GM19324 (cell line): ENCODE data around the gene COL26A1.
"Not testable (repeated sequence)": the region's sequence is repeated elsewhere in the genome, so short reads cannot be mapped to it uniquely, and the experiment has no call there.

Source experiments
- ATAC-seq: cut with Tn5 transposase; IDR thresholded peaks from one replicate; pipeline ENCODE4 v1.9.1; 2021; ENCODE audit warnings: mild to moderate bottlenecking, moderate library complexity; ENCODE audit not compliant: unreplicated experiment, low FRiP score

Gene COL26A1

DNA sequence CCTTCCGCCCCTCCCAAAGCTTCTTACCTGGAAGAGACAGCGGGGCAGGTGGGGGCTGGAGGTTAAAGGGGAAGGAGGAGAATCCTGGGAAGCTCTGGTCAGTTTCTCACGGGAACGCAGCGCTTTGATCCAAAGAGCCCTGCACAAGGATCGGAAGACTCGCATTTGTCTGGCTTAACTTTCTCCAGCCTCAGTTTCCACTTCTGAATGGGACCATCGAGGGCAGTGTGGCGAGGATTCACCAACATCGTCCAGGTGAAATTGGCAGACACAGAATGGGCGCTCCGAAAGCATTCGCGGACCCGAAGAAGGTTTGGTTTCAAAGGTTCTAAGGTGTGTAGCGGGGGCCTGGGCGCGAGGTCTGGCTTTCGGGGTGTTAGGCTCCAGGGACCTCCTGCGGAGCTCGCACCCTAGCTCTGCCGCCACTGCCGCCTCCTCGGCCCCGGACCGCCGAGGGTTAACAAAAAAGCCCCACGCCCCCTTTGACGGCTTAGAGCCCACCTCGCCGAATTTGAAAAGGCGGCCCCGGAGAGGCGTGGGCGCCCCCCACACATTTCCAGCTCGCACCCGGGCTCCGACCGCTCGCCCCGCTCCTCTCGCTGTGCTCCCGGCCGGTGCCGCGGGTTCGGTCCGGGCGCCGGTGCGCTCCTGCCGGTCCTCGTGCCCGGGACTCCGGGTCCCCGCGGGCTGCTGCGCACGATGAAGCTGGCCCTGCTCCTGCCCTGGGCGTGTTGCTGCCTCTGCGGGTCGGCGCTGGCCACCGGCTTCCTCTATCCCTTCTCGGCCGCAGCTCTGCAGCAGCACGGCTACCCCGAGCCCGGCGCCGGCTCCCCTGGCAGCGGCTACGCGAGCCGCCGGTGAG is at the start of gene COL26A1:
TSS of gene COL26A1 (plus strand) at position 542 of the 862 bp plus-strand sequence. CDS start at position 700, 158 bp downstream.
- no peak for ATAC-seq

DNA sequence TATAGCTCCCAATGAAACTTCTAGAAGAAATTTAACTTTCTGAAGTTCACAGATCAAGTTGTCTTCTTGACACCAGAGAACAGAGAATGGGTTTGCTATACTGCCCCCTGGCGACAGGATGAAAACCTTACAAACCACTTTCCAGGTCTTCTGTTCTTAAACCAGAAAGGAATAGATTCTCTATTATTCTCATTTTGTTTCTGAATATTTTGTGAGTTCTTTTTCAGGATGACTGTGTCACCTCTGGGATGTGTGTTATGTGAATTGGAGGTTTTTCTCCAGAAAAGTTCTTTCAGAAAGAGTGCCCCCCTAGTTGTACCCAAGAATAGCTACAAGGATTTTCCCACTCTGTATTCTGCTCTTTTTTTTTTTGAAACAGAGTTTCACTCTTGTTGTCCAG is 47.3 kb upstream of the COL26A1 start:
- ATAC-seq = no peak

DNA sequence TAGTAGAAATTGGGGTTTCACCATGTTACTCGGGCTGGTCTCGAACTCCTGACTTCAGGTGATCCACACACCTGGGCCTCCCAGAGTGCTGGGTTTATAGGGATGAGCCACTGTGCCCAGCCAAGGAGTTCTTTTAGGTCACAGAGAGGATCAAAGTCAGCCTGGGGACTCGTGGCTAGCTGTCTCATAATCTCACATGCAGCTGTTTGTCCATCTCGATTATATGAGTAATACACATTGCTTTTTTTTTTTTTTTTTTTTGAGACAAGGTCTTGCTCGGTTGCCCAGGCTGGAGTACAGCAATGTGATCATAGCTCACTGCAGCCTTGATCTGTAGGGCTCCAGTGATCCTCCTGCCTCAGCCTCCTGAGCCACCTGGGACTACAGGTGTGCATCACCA is 43.3 kb upstream of the COL26A1 start:
- no peak for ATAC-seq

DNA sequence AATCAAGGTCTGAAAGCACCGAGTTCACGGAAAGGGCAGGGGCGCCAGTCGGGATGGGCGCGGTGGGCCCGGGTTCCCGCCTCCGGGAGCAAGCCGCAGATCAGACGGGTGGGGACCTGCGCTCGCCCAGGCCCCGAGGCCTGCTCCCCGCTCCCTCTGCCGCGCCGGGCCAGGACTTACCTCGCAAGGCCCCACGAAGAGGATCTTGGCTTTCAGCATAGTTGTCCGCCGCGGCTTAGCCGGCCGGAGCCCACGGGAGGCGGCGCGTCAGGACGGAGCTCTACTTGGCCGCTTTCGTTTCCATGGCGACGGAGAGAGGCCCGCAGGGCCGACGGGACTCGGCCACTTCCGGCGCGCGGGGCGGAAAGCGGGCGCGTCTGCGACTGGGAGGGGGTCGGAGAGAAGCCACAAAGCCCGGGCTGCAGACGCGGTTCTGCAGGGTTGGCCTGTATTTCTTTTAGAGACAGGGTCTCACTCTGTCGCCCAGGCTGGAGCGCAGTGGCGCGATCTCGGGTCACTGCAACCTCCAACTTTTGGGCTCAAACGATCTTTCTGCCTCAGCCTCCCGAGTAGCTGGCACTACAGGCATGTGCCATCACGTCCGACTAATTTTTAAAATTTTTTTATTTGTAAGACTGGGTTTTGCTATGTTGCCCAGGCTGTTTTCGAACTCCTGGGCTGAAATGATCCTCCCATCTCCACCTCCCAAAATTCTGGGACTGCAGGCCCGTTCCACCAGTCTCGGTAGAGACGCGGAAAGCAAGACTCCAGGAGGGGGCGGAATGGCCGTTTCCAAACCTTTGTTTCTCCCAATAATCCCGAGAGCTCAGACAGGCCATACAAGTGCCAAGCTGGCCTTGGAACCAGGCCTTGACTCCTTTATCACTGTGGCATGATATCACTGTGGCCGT is 40.9 kb upstream of the COL26A1 start, which contains the start of gene IFT22:
TSS of gene IFT22 (minus strand) at position 322 of the 911 bp plus-strand sequence. CDS start at position 219, 103 bp downstream.
- peak; percentile 92 for ATAC-seq

DNA sequence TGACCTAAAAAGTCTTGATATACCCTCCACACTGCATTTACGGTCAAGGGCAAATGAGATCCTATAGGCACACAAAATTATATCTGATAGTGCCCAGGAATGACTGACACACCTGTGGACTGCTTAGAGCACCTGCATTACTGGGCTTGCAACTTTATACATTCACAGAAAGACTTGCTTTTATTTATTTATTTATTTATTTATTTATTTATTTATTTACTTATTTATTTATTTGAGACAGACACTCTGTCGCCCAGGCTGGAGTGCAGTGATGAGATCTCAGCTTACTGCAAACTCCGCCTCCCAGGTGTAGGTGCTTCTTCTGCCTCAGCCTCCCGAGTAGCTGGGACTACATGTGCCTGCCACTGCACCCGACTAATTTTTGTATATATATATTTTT is 34.5 kb upstream of the COL26A1 start:
- ATAC-seq = no peak

DNA sequence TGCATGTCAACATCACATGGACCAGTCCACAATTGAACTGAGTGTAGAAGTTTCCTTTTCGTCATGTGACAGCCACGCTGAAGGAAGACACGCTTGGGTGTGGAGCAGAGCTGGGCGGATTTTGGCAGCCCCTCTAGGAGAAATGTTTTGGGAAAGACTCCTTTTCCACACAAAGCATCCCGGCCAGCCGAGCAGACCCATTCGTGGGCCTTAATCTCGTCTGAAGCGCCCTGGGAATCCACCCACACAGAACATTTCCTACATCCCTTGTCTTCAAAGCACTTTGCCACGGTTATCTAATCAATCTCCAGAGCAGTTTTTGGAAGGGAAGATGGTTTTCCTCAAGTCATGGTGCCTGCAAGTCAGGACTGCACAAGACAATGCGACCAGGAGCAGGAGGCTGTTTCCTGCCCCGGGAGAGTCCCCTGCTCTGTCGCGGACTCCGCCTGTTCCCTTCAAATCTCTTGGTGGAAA is 32.6 kb upstream of the COL26A1 start:
- no peak for ATAC-seq

DNA sequence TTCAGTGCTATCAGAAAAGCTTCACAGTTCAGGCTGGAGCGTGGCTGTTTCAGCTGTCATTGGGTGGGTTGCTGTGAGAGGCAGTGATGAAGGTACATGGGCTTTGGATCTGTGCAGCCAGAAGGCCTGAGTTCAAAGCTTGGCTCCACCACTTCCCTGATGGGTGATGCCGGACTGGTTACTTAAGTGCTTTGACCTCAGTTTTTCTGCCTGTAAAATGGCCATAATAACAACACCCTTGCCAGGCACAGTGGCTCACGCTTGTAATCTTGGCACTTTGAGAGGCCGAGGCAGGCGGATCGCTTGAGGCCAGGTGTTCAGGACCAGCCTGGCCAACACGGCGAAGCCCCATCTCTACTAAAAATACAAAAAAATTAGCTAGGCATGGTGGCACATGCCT is 30.6 kb upstream of the COL26A1 start:
- no peak for ATAC-seq

DNA sequence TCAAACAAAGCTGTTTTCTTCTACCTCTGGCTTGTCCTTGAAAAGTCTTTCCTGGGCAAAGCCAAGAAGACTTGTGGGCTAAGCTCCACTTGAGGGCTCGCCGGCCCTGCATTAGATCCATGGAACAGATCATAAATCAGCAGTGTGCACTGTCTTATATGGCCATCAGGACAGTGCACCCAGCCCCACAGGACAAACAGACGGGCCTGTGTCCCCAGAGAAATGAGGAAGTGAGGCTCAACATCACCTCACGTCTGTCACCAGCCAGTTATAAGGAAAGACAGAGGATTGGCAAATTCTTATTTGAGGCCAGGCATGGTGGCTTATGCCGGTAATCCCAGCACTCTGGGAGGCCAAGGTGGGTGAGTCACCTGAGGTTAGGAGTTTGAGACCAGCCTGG is 28.8 kb upstream of the COL26A1 start:
- ATAC-seq = no peak

DNA sequence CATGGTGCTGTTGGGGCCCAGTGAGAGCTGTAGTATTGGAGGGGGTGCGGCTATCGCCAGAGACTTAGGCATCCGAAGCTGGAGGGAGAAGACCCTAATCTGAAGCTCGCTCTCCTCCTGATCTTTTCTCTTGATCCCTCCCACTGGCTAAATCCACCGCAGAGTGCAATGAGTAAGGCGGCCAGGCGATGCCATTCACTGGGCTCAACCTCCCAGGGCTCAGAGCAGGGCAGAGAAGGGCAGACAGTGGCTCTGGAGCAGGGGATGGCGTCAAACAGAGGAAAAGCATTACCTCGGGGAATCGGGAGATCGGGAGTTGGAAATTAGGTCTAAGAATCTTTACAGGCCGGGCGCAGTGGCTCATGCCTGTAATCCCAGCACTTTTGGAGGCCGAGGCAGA is 22.3 kb upstream of the COL26A1 start:
- no peak for ATAC-seq

DNA sequence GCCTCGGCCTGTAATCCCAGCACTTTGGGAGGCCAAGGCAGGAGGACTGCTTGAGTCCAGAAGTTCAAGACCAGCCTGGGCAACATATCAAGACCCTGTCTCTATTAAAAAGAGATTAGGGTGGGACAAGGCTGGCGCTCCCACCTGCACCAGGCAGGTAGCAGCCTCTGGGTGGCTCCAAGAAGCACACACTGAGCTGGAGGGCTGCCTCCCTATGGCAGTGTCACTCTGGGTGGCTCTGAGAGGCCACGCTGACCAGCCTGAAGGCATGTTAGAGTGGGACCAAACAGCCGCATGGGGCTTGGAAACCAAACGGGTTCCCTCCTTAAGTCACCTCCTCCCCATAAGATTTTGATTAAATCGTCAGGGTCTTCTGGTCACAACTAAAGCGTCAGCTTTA is 19.8 kb upstream of the COL26A1 start:
- no peak for ATAC-seq

DNA sequence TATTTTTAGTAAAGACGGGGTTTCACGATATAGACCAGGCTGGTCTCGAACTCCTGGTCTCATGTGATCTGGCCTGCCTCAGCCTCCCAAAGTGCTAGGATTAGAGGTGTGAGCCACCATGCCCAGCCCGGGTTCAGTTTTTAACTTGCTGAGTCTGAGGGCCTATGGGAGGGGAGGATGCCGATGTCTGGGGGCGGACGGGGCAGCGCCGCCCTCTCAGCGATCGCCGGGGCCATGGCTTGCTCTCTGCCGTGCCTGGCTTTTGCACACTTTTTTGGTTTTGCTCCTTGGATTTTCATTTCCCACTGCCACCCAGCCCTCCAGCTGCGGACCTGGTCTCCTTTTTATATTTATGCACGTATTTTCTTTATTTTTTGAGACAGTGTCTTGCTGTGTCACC is 15.2 kb upstream of the COL26A1 start:
- no peak for ATAC-seq

DNA sequence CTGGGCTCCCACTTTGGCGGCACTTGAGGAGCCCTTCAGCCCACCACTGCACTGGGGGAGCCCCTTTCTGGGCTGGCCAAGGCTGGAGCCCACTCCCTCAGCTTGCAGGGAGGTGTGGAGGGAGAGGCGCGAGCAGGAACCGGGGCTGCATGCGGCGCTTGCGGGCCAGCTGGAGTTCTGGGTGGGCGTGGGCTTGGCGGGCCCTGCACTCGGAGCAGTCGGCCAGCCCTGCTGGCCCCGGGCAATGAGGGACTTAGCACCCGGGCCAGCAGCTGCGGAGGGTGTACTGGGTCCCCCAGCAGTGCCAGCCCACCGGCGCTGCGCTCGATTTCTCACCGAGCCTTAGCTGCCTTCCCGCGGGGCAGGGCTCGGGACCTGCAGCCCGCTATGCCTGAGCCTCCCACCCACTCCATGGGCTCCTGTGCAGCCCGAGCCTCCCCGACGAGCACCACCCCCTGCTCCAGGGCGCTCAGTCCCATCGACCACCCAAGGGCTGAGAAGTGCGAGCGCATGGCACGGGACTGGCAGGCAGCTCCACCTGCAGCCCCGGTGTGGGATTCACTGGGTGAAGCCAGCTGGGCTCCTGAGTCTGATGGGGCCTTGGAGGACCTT is 14.1 kb upstream of the COL26A1 start:
- ATAC-seq = not testable (repeated sequence)

DNA sequence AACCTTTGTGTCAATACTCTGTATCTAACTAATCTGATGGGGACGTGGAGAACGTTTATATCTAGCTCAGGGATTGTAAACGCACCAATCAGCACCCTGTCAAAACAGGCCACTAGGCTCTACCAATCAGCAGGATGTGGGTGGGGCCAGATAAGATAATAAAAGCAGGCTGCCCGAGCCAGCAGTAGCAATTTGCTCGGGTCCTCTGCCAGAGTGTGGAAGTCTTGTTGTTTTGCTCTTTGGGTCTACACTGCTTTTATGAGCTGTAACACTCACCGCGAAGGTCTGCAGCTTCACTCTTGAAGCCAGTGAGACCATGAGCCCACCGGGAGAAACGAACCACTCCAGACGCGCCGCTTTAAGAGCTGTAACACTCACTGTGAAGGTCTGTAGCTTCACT is 13.4 kb upstream of the COL26A1 start:
- not testable (repeated sequence) for ATAC-seq

DNA sequence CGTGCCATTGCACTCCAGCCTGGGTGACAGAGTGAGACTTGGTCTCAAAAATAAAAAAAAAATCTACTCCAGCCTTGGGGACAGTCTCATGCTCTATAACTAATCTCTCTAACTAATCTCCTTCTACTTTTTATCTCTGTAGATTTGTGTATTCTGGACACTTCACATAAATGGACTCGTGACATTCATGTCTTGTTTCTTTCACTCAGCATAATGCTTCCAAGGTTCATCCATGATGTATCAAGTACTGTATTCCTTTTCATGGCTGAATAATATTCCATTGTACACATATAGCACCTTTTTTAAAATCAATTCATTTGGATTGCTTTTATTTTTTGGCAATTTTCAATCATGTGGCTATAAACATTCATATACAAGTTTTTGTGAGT is 9.8 kb upstream of the COL26A1 start:
- ATAC-seq = no peak

DNA sequence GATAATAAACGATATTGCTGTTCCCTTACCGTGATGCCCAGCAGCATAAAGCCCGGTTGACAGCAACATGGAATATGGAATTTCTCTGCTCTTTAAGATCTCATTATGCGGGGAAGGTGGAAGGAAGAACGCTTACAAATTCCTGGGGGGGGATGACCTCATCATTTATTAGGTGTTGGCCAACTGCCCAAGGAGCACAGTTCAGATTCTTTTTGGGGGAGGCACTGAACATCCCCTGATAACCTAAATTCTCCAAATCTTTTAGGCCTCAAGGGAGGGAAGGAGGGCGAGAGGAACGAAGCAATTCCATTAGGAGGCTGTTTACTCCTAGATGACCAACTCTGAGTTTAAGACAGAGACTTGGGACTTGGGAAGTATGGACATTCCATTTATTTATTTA is 5.2 kb upstream of the COL26A1 start:
- ATAC-seq = no peak

DNA sequence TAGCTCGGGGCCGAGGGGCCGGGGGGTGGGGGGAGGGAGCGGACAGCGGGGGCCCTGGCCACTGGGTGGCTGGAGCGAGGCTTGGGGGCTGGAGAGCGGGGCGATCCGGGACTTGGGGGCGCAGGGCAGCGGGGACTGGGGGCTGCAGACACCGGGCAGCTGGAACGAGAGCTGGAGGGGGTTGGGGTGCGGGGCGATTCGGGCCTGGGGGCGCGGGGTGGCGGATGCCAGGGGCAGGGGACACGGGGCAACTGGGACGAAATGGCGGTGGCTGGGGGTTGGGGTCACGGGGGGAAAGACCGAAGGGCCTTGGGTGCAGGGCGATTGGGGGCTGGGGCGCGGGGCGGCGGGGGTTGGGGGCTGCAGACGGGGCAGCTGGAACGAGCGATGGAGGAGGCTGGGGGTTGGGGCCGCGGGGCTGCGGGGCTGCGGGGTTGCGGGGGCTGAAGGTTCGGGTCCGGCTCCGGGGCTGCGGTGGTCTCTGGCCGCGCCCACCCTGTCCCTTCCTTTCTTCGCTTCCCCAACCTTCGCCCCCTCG is 590 bp downstream of the COL26A1 start:
- ATAC-seq = no peak

DNA sequence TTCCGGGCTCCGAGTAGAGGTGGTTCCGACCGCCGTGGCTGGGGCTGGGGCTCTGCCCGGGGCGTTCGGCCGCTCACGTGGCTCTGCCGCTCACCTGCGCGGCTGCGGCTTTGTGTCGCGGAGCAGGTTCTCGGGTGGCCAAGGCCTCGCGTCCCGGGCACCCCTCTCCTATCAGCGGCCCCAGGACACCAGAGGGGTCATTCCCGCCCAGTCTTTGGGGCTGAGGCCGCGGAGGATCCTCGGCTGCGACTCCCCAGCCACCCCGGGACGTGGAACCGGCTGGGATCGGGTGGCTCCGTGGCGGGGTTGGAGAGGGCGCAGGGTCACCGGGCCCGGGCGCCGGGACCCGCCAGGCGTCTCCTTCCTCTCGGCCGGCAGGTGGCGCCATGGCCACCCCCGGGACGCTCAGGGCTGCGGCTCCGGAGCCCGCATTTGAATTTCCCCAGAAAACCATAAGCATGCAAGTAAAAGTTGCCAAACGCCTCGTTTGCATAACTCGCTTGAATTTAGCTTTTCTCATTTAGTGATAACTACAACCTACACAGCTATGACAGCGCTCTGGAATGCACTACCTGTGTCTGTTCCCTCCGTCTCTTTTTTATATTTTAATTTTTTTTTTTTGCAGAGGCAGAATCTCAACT is 1.2 kb downstream of the COL26A1 start:
- peak; percentile 57 for ATAC-seq

DNA sequence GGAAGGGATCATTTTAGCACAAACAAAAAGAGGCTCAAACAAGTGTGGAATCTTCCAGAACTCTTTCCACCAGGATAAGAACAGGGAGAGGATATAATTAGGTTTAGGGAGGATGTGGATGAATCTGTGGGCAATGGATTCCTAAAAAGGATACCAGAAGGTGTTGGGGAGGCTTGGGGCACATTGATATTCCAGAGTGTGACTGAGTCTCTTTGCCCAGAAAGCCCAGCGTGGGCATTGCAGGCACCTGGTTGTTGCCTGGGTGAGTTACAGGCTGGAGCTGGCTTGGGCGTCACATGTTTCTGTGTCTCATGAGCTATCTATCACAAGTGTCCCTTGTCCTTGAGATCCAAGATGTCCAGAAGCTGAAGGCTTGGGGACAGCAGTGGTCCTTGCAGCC is 3.3 kb downstream of the COL26A1 start:
- ATAC-seq = no peak

DNA sequence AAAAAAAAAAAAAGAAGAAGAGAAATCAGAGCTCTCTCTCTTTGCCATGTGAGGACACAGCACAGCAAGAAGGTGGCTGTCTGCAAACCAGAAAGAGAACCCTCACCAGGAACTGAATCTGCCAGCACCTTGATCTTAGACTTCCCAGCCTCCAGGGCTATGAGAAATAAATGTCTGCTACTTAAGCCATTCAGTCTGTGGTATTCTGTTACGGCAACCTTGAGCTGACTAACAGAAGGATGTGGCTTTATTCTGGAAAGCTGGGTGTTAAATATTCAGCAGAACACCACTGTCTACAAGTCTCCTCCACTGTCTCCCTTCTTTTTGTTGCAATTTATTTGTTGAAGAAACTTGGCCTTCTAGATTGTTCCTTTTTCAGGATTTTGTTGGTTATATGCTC is 5.0 kb downstream of the COL26A1 start:
- ATAC-seq = no peak
